Loucy (cell line): ENCODE measurements around the gene ARL5C.

Experiments used
- EZH2phosphoT487 ChIP-seq: fragments of 200-600 bp; IDR thresholded peaks from 2 replicates; pipeline ENCODE4 v1.6.1; 2018; ENCODE audit warnings: antibody characterized with exemption, mild to moderate bottlenecking, moderate library complexity, borderline replicate concordance
- TF ChIP-seq, protein P1 (sequence below): fragments of 200-600 bp; sonication (generic); conservative IDR thresholded peaks from 2 replicates; pipeline ENCODE4 v1.5.1; 2014; ENCODE audit warnings: mild to moderate bottlenecking, antibody characterized with exemption, low read length

DNA sequence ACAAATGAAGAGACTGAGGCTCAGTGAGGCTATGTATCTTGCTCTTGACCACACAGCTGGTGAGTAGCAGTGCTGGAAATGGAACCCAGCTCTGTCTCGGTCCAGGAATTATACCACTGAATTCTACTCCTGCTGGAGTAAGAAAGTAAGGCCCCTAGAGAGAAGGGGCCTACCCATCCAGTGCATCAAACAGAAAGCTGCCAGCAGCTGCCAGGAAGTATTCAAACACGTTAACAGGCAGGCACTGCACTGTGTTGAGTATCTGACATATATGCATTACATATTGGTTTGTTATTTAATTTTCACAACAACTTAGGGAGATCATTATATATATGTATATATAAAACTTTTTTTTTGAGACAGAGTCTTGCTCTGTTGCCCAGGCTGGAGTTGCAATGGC is 4.0 kb downstream of the ARL5C start:
- TF ChIP-seq, protein P1, sequence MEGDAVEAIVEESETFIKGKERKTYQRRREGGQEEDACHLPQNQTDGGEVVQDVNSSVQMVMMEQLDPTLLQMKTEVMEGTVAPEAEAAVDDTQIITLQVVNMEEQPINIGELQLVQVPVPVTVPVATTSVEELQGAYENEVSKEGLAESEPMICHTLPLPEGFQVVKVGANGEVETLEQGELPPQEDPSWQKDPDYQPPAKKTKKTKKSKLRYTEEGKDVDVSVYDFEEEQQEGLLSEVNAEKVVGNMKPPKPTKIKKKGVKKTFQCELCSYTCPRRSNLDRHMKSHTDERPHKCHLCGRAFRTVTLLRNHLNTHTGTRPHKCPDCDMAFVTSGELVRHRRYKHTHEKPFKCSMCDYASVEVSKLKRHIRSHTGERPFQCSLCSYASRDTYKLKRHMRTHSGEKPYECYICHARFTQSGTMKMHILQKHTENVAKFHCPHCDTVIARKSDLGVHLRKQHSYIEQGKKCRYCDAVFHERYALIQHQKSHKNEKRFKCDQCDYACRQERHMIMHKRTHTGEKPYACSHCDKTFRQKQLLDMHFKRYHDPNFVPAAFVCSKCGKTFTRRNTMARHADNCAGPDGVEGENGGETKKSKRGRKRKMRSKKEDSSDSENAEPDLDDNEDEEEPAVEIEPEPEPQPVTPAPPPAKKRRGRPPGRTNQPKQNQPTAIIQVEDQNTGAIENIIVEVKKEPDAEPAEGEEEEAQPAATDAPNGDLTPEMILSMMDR, result no peak
- TF ChIP-seq EZH2phosphoT487, result no peak
